GM12878 (cell line): ENCODE measurements around the gene DCAF12L2. TPM values are rescaled to one million over a fixed set of nuclear protein-coding genes. Genes with fewer than 3 reads are reported as not detected.
"Not testable (repeated sequence)": the region's sequence is repeated elsewhere in the genome, so short reads cannot be mapped to it uniquely, and the experiment has no call there.

Source experiments
- ATAC-seq: fragments of 200-7000 bp; cut with Tn5 transposase; 3 replicates; pipeline ENCODE4 v1.9.1; 2020; ENCODE audit warnings: mild to moderate bottlenecking, moderate library complexity
- BruUV-seq: library from RNA; stranded (reverse); fragments of 400-500 nt; replicated peaks from 2 replicates; lab custom pipeline; 2021; lab: Mats Ljungman, UMichigan
- CTCF ChIA-PET: fragments of 300-600 bp; sonication (Branson Sonifier 250); formaldehyde crosslinking; extraction: SDS; loops from one replicate; lab custom pipeline; 2021; ENCODE audit warnings: inconsistent platforms; lab: Yijun Ruan, JAX
- POLR2A ChIA-PET: fragments of 350-600 bp; formaldehyde crosslinking; extraction: SDS; loops from one replicate; lab custom pipeline; 2021; ENCODE audit warnings: inconsistent platforms; lab: Charles Lee
- RAD21 ChIA-PET: fragments of 300-600 bp; sonication (Branson Sonifier 250); formaldehyde crosslinking; loops from one replicate; lab custom pipeline; 2023; ENCODE audit warnings: antibody characterized with exemption; ENCODE audit not compliant: unreplicated experiment; lab: Charles Lee
- SMC1A ChIA-PET: fragments of 300-600 bp; sonication (Branson Sonifier 250); formaldehyde crosslinking; loops from one replicate; lab custom pipeline; 2023; ENCODE audit not compliant: unreplicated experiment, uncharacterized antibody; lab: Charles Lee
- DNase-seq: peaks from one replicate; pipeline ENCODE4 v3.0.0-alpha.2; 2011; ENCODE audit warnings: low read depth, low spot score
- FAIRE-seq: peaks from 3 replicates; lab custom pipeline; 2011; peaks lifted over from hg19 to GRCh38; lab: Jason Lieb, UNC
- H2AFZ ChIP-seq: 2 replicates; pipeline ENCODE4 v1.6.0; 2011; ENCODE audit warnings: low read depth, low read length, control low read depth; ENCODE audit not compliant: control insufficient read depth
- H3K27ac ChIP-seq: 2 replicates; pipeline ENCODE4 v1.5.1; 2011; ENCODE audit warnings: control low read depth; ENCODE audit not compliant: control insufficient read depth, insufficient read depth
- H3K27me3 ChIP-seq, 2 experiments: replicated peaks in 1 of 2; 2 replicates each; pipeline versions ENCODE4 v1.6.0 to v1.6.1; 2011; ENCODE audit warnings: low read length in 1 of 2; ENCODE audit not compliant: control insufficient read depth in 2 of 2, insufficient read depth in 2 of 2
- H3K36me3 ChIP-seq, 2 experiments: 2 replicates each; pipeline ENCODE4 v1.5.1; 2011; ENCODE audit warnings: low read length in 1 of 2; ENCODE audit not compliant: control insufficient read depth in 2 of 2, insufficient read depth in 2 of 2
- H3K4me1 ChIP-seq: 2 replicates; pipeline ENCODE4 v1.6.1; 2011; ENCODE audit warnings: mild to moderate bottlenecking, low read length, moderate library complexity, mixed read lengths; ENCODE audit not compliant: control insufficient read depth, insufficient read depth
- H3K4me2 ChIP-seq: 2 replicates; pipeline ENCODE4 v1.6.0; 2011; ENCODE audit warnings: control low read depth; ENCODE audit not compliant: control insufficient read depth, insufficient read depth
- H3K4me3 ChIP-seq: fragments of 200-600 bp; sonication (generic); 2 replicates; pipeline ENCODE4 v1.5.1; 2016
- H3K79me2 ChIP-seq: 2 replicates; pipeline ENCODE4 v1.6.0; 2011; ENCODE audit warnings: low read length; ENCODE audit not compliant: control insufficient read depth, insufficient read depth
- H3K9ac ChIP-seq: 2 replicates; pipeline ENCODE4 v1.8.0; 2011; ENCODE audit warnings: low read length, control low read depth, mixed read lengths; ENCODE audit not compliant: control insufficient read depth, insufficient read depth
- H3K9me3 ChIP-seq: replicated peaks from 3 replicates; pipeline ENCODE4 v1.5.1; 2011; ENCODE audit warnings: mild to moderate bottlenecking, low read length; ENCODE audit not compliant: control insufficient read depth, insufficient read depth
- H4K20me1 ChIP-seq: 2 replicates; pipeline ENCODE4 v1.6.0; 2011; ENCODE audit not compliant: control insufficient read depth, insufficient read depth
- HDAC2 ChIP-seq: fragments of 200-600 bp; sonication (generic); IDR thresholded peaks from 2 replicates; pipeline ENCODE4 v1.6.1; 2017
- WGBS: methylation state at CpG from one replicate; pipeline ENCODE4 v1.1.6; 2016; ENCODE audit warnings: low lambda C conversion rate; ENCODE audit not compliant: insufficient replicate concordance, insufficient coverage; ENCODE audit errors: missing lambda C conversion rate; 5-methylcytosine and 5-hydroxymethylcytosine counted together
- in situ Hi-C: fragments of 300-500 bp; cut with MboI; formaldehyde crosslinking; loops from 9 replicates; pipeline ENCODE4 v1.14.3; 2018; ENCODE audit warnings: mixed read lengths
- intact Hi-C: fragments of 100-400 bp; cut with micrococcal nuclease; formaldehyde crosslinking; loops from one replicate; pipeline ENCODE4 v1.14.2; 2022; ENCODE audit not compliant: unreplicated experiment
- polyA plus RNA-seq, 11 experiments: library from polyadenylated mRNA; depleted of rRNA in 4 of 11; unstranded in 6 of 11; stranded (reverse) in 5 of 11; fragments of >200 nt; fragmentation: Nextera tagmentation in 4 of 11; fragmentation: Illumina TruSeq in 1 of 11; extraction: Ambion mirVana in 4 of 11; extraction: Trizol in 1 of 11; gene quantifications; 1 replicate in 1 of 11; 2 replicates in 10 of 11; pipeline versions ENCODE4 v1.2.1 to v1.2.3, GENCODE V29; 2011 to 2016; ENCODE audit warnings: inconsistent platforms in 2 of 11, missing spikeins in 2 of 11, low read depth in 1 of 11
- total RNA-seq, 4 experiments: library from RNA; depleted of rRNA in 3 of 4; stranded (reverse); fragments of >200 nt in 3 of 4; fragmentation: Illumina TruSeq in 1 of 4; extraction: Trizol in 1 of 4; gene quantifications; 2 replicates each; pipeline versions ENCODE4 v1.2.1 to v1.2.3, GENCODE V29; 2013 to 2021
- TF ChIP-seq, protein P1 (sequence below): fragments of 450-650 bp; IDR thresholded peaks from 2 replicates; pipeline ENCODE4 v1.6.1; 2014; ENCODE audit warnings: mild to moderate bottlenecking
- TF ChIP-seq, protein P2 (sequence below): fragments of 450-650 bp; formaldehyde crosslinking; IDR thresholded peaks from 2 replicates; pipeline ENCODE4 v1.4.0; 2020; ENCODE audit warnings: mild to moderate bottlenecking, moderate library complexity

Gene DCAF12L2
- total and polyA plus RNA-seq, 10 of the 15 experiments (the other 5 are each of a cell fraction or from before 2014, with no cell fraction given): not detected

DNA sequence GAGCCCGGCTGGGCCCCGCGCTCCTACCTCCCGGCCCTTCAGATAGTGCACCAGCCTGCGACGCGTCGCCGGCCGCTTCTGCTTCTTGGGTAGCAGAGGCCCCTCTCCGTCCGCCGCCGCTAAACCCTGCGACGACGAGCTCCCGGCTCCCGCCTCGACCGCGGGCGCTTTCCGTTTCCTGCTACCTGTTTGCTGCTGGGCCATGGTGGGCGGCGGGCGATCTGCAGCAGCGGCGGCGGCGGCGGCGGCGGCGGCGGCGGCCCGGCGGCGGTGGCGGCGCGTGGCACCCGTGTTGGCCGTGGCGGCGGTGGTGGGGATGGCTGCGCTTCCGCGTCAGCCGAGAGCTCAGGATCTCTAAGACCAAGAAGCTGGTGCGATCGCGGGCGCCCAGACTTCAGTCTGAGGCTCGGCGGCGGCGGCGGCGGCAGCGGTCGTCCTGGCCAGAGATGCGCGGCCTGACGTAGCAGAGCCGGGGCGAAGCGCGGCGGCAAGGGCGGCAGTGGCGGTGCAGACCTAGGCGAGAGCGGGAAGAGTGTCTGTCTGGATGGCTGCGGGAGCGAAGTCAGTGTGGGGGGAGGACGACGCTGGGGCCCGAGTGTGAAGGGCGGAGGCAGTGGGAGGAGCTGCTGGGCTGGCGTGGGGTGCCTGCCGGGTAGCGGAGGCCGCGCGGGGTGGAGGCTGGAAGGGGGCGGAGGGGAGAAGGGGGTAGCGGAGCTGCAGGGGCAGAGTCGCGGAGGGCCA lies at the start of gene DCAF12L2 (continued):
- TF ChIP-seq, protein P1, sequence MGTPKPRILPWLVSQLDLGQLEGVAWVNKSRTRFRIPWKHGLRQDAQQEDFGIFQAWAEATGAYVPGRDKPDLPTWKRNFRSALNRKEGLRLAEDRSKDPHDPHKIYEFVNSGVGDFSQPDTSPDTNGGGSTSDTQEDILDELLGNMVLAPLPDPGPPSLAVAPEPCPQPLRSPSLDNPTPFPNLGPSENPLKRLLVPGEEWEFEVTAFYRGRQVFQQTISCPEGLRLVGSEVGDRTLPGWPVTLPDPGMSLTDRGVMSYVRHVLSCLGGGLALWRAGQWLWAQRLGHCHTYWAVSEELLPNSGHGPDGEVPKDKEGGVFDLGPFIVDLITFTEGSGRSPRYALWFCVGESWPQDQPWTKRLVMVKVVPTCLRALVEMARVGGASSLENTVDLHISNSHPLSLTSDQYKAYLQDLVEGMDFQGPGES: no peak
- TF ChIP-seq, protein P2, sequence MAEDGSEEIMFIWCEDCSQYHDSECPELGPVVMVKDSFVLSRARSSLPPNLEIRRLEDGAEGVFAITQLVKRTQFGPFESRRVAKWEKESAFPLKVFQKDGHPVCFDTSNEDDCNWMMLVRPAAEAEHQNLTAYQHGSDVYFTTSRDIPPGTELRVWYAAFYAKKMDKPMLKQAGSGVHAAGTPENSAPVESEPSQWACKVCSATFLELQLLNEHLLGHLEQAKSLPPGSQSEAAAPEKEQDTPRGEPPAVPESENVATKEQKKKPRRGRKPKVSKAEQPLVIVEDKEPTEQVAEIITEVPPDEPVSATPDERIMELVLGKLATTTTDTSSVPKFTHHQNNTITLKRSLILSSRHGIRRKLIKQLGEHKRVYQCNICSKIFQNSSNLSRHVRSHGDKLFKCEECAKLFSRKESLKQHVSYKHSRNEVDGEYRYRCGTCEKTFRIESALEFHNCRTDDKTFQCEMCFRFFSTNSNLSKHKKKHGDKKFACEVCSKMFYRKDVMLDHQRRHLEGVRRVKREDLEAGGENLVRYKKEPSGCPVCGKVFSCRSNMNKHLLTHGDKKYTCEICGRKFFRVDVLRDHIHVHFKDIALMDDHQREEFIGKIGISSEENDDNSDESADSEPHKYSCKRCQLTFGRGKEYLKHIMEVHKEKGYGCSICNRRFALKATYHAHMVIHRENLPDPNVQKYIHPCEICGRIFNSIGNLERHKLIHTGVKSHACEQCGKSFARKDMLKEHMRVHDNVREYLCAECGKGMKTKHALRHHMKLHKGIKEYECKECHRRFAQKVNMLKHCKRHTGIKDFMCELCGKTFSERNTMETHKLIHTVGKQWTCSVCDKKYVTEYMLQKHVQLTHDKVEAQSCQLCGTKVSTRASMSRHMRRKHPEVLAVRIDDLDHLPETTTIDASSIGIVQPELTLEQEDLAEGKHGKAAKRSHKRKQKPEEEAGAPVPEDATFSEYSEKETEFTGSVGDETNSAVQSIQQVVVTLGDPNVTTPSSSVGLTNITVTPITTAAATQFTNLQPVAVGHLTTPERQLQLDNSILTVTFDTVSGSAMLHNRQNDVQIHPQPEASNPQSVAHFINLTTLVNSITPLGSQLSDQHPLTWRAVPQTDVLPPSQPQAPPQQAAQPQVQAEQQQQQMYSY (CRISPR knock-in tag): no peak
- TF ChIP-seq HDAC2: no peak
- TF ChIP-seq, all 136 proteins: peak for 0

DNA sequence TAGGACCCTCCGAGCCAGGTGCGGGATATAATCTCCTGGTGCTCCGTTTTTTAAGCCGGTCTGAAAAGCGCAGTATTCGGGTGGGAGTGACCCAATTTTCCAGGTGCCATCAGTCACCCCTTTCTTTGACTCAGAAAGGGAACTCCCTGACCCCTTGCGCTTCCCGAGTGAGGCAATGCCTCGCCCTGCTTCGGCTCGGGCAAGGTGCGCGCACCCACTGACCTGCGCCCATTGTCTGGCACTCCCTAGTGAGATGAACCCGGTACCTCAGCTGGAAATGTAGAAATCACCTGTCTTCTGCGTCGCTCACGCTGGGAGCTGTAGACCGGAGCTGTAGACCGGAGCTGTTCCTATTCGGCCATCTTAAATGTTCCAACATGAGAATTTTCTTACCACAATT lies 24.8 kb upstream of the DCAF12L2 start:
- intact Hi-C loops, ATAC-seq, H3K4me2 ChIP-seq, SMC1A ChIA-PET, H3K79me2 ChIP-seq, H3K9me3 ChIP-seq, FAIRE-seq, H3K36me3 ChIP-seq, H3K27ac ChIP-seq, H4K20me1 ChIP-seq, H3K4me3 ChIP-seq, POLR2A ChIA-PET, H2AFZ ChIP-seq, in situ Hi-C loops, RAD21 ChIA-PET, DNase-seq, BruUV-seq, CTCF ChIA-PET, H3K9ac ChIP-seq, H3K4me1 ChIP-seq, H3K27me3 ChIP-seq: not testable (repeated sequence)
- WGBS: 58% methylated on average over 21 of the region's 21 CpGs
